WTC11 (cell line): ENCODE measurements around the gene INPP4B. TPM values are rescaled to one million over a fixed set of nuclear protein-coding genes. Genes with fewer than 3 reads are reported as not detected.

Experiments
- ATAC-seq: fragments of 200-7000 bp; cut with Tn5 transposase; 2 replicates; pipeline ENCODE4 v1.10.0; 2021; ENCODE audit warnings: mild to moderate bottlenecking, moderate library complexity
- CTCF ChIA-PET: fragments of 300-600 bp; sonication (Branson Sonifier 250); formaldehyde crosslinking; loops from one replicate; lab custom pipeline; 2021; ENCODE audit warnings: antibody characterized with exemption; lab: Charles Lee
- POLR2A ChIA-PET: fragments of 350-600 bp; sonication (Branson Sonifier 250); formaldehyde crosslinking; loops from one replicate; lab custom pipeline; 2021; ENCODE audit warnings: antibody characterized with exemption; lab: Charles Lee
- DNase-seq: peaks from one replicate; pipeline ENCODE4 v3.0.0; 2021; ENCODE audit warnings: low spot score
- H3K27ac Mint-ChIP-seq: 2 replicates; pipeline ENCODE4 v1.8.0; 2021; ENCODE audit warnings: mixed read lengths
- H3K27me3 Mint-ChIP-seq: 2 replicates; pipeline ENCODE4 v1.8.0; 2021; ENCODE audit warnings: low read depth, mild to moderate bottlenecking, moderate library complexity, mixed read lengths
- H3K36me3 Mint-ChIP-seq: 2 replicates; pipeline ENCODE4 v1.8.0; 2021; ENCODE audit warnings: mixed read lengths
- H3K4me1 Mint-ChIP-seq: 2 replicates; pipeline ENCODE4 v1.8.0; 2022; ENCODE audit warnings: mixed read lengths
- H3K4me3 Mint-ChIP-seq: 2 replicates; pipeline ENCODE4 v1.8.0; 2021; ENCODE audit warnings: mild to moderate bottlenecking, moderate library complexity, mixed read lengths
- H3K9me3 Mint-ChIP-seq: 2 replicates; pipeline ENCODE4 v1.8.0; 2021; ENCODE audit warnings: mixed read lengths
- ARID4B ChIP-seq: sonication (generic); formaldehyde crosslinking; IDR thresholded peaks from 2 replicates; pipeline ENCODE4 v1.8.0; 2023; ENCODE audit warnings: missing genetic modification reagents, mild to moderate bottlenecking, borderline replicate concordance
- ATF1 ChIP-seq: sonication (generic); formaldehyde crosslinking; IDR thresholded peaks from 2 replicates; pipeline ENCODE4 v1.8.1; 2023; ENCODE audit warnings: mild to moderate bottlenecking, moderate library complexity, missing genetic modification reagents
- CDX4 ChIP-seq: fragments of 250-450 bp; sonication (Bioruptor Pico); IDR thresholded peaks from 2 replicates; pipeline ENCODE4 v1.9.0; 2021; ENCODE audit warnings: moderate library complexity, mild to moderate bottlenecking, inconsistent platforms, borderline replicate concordance
- CTCF ChIP-seq: fragments of 200-600 bp; IDR thresholded peaks from 2 replicates; pipeline ENCODE4 v1.8.0; 2022; ENCODE audit warnings: antibody characterized with exemption
- JAZF1 ChIP-seq: fragments of 250-450 bp; sonication (Bioruptor Pico); IDR thresholded peaks from 2 replicates; pipeline ENCODE4 v1.9.0; 2021; ENCODE audit warnings: moderate library complexity, mild to moderate bottlenecking, inconsistent platforms
- MYBL2 ChIP-seq: sonication (generic); formaldehyde crosslinking; IDR thresholded peaks from 2 replicates; pipeline ENCODE4 v1.8.1; 2023; ENCODE audit warnings: mild to moderate bottlenecking, moderate library complexity, missing genetic modification reagents
- NR1H2 ChIP-seq: sonication (generic); formaldehyde crosslinking; IDR thresholded peaks from 2 replicates; pipeline ENCODE4 v1.9.0; 2021; ENCODE audit warnings: mild to moderate bottlenecking, moderate library complexity, missing genetic modification reagents
- RELA ChIP-seq: sonication (generic); formaldehyde crosslinking; IDR thresholded peaks from 2 replicates; pipeline ENCODE4 v1.8.1; 2022; ENCODE audit warnings: missing genetic modification reagents, mild to moderate bottlenecking, borderline replicate concordance
- SMAD3 ChIP-seq: sonication (generic); formaldehyde crosslinking; IDR thresholded peaks from 2 replicates; pipeline ENCODE4 v1.8.0; 2022; ENCODE audit warnings: missing genetic modification reagents, mild to moderate bottlenecking, borderline replicate concordance
- SMAD4 ChIP-seq: sonication (generic); formaldehyde crosslinking; IDR thresholded peaks from 2 replicates; pipeline ENCODE4 v1.8.0; 2022; ENCODE audit warnings: mild to moderate bottlenecking, missing genetic modification reagents
- SOX15 ChIP-seq: fragments of 250-450 bp; sonication (Bioruptor Pico); IDR thresholded peaks from 2 replicates; pipeline ENCODE4 v1.9.0; 2021; ENCODE audit warnings: mild to moderate bottlenecking
- STAT6 ChIP-seq: sonication (generic); formaldehyde crosslinking; conservative IDR thresholded peaks from 2 replicates; pipeline ENCODE4 v1.8.1; 2023; ENCODE audit warnings: mild to moderate bottlenecking, low read depth, missing genetic modification reagents, moderate library complexity
- ZMAT4 ChIP-seq: fragments of 250-450 bp; sonication (Bioruptor Pico); IDR thresholded peaks from 2 replicates; pipeline ENCODE4 v1.9.0; 2021; ENCODE audit warnings: mild to moderate bottlenecking
- ZNF121 ChIP-seq: sonication (generic); formaldehyde crosslinking; IDR thresholded peaks from 2 replicates; pipeline ENCODE4 v1.8.0; 2023; ENCODE audit warnings: missing genetic modification reagents
- ZNF416 ChIP-seq: fragments of 250-450 bp; sonication (Bioruptor Pico); IDR thresholded peaks from 2 replicates; pipeline ENCODE4 v1.9.0; 2021; ENCODE audit warnings: mild to moderate bottlenecking, inconsistent platforms
- ZNF423 ChIP-seq: fragments of 250-450 bp; sonication (Bioruptor Pico); IDR thresholded peaks from 2 replicates; pipeline ENCODE4 v2.1.2; 2022; ENCODE audit warnings: mild to moderate bottlenecking, moderate library complexity
- total RNA-seq: library from RNA; stranded (reverse); gene quantifications from 3 replicates; pipeline ENCODE4 v1.2.3, GENCODE V29; 2021
- TF ChIP-seq, protein P1 (sequence below): sonication (generic); formaldehyde crosslinking; IDR thresholded peaks from 2 replicates; pipeline ENCODE4 v1.8.0; 2022; ENCODE audit warnings: missing genetic modification reagents
- TF ChIP-seq, protein P2 (sequence below): sonication (generic); formaldehyde crosslinking; IDR thresholded peaks from 2 replicates; pipeline ENCODE4 v1.8.0; 2022; ENCODE audit warnings: mild to moderate bottlenecking, missing genetic modification reagents

Gene INPP4B
- total RNA-seq, 1 experiment from 2014 or later = 0.92 TPM

DNA sequence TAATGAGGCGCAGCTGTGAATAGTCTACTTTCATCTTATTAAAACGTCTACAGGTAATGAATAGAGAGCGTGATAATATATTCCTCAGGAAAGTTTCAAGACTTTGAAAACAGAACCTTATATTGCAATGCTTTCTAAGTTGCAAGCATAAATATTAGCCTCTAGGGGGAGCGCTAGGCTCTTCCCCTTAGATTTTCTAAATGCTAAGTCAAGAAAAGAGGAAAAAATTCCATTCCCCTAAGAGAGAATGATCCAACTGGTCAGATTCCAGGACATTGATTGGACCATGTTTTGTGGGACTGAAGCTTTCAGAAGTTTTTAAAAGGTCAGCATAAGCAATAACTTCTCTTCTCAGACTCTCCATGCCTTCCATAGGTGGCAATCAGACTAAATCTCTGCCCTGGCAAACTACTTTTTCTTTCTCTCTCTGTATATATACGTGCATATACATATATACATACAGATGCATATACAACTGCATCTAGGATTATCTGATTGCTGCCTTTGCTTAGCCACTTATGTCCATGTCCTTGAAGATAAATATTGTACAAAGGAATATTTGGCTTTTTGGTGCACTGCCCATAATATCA is 492.9 kb downstream of the INPP4B start:
- H3K27me3 Mint-ChIP-seq = peaks cover 5% of the 10 kb centered on the region; the same call in 1 of the 2 replicates
- no peaks in the 10 kb centered on the region for H3K9me3 Mint-ChIP-seq
- TF ChIP-seq ZNF416 (no peak), CTCF (peak; percentile 74)
- no peak overlapping the region for H3K27ac Mint-ChIP-seq
- ChIA-PET CTCF (interaction anchor here (1.7 kb wide), 1 partner anchor 74 kb away, joined by 3 read pairs; no protein-coding TSS in a partner anchor), POLR2A (no interaction called here)
- ATAC-seq (peak; percentile 72), DNase-seq (no peak)
- no peaks in the 10 kb centered on the region for H3K36me3 Mint-ChIP-seq
- no peak overlapping the region for H3K4me3 Mint-ChIP-seq
- H3K4me1 Mint-ChIP-seq = peaks cover 19% of the 10 kb centered on the region

DNA sequence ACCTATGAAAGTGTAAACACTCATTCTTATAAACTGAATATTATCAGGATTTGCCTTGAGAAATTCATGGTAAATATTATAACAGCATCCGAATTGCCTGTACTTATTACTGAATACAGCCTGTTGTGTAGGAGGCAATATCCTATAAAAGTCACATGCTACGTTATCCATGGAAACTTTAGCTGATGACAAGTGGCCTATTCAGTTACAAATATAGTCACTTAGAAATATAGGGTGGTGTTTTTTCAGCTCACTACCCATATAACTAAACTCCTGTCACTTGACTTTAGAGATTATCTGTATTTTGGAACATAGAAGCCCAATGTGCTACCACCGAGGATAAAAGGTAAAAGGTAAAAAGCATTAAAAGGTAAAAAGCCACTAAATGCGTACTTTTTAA is 493.4 kb downstream of the INPP4B start:
- no peak overlapping the region for H3K27ac Mint-ChIP-seq
- ATAC-seq (no peak), DNase-seq (no peak)
- POLR2A ChIA-PET = no interaction called here
- CTCF ChIA-PET = no interaction called here
- H3K36me3 Mint-ChIP-seq = no peaks in the 10 kb centered on the region
- H3K9me3 Mint-ChIP-seq = no peaks in the 10 kb centered on the region
- no peak overlapping the region for H3K4me3 Mint-ChIP-seq
- H3K4me1 Mint-ChIP-seq = peaks cover 19% of the 10 kb centered on the region
- H3K27me3 Mint-ChIP-seq = peaks cover 5% of the 10 kb centered on the region; the same call in 1 of the 2 replicates
- TF ChIP-seq JAZF1 (no peak), SMAD4 (no peak), ATF1 (CRISPR knock-in tag) (no peak), SMAD3 (CRISPR knock-in tag) (no peak), NR1H2 (no peak), ZNF121 (no peak), CDX4 (CRISPR knock-in tag) (no peak), SOX15 (CRISPR knock-in tag) (no peak), MYBL2 (no peak), RELA (CRISPR knock-in tag) (no peak), ZNF423 (no peak), STAT6 (CRISPR knock-in tag) (no peak), ARID4B (CRISPR knock-in tag) (no peak), ZMAT4 (no peak)
- TF ChIP-seq, protein P1, sequence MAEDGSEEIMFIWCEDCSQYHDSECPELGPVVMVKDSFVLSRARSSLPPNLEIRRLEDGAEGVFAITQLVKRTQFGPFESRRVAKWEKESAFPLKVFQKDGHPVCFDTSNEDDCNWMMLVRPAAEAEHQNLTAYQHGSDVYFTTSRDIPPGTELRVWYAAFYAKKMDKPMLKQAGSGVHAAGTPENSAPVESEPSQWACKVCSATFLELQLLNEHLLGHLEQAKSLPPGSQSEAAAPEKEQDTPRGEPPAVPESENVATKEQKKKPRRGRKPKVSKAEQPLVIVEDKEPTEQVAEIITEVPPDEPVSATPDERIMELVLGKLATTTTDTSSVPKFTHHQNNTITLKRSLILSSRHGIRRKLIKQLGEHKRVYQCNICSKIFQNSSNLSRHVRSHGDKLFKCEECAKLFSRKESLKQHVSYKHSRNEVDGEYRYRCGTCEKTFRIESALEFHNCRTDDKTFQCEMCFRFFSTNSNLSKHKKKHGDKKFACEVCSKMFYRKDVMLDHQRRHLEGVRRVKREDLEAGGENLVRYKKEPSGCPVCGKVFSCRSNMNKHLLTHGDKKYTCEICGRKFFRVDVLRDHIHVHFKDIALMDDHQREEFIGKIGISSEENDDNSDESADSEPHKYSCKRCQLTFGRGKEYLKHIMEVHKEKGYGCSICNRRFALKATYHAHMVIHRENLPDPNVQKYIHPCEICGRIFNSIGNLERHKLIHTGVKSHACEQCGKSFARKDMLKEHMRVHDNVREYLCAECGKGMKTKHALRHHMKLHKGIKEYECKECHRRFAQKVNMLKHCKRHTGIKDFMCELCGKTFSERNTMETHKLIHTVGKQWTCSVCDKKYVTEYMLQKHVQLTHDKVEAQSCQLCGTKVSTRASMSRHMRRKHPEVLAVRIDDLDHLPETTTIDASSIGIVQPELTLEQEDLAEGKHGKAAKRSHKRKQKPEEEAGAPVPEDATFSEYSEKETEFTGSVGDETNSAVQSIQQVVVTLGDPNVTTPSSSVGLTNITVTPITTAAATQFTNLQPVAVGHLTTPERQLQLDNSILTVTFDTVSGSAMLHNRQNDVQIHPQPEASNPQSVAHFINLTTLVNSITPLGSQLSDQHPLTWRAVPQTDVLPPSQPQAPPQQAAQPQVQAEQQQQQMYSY (CRISPR knock-in tag) = no peak
- TF ChIP-seq, protein P2, sequence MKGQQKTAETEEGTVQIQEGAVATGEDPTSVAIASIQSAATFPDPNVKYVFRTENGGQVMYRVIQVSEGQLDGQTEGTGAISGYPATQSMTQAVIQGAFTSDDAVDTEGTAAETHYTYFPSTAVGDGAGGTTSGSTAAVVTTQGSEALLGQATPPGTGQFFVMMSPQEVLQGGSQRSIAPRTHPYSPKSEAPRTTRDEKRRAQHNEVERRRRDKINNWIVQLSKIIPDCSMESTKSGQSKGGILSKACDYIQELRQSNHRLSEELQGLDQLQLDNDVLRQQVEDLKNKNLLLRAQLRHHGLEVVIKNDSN = no peak
